ENCODE results near the gene TBC1D5.

- TF ChIP-seq, protein P1, sequence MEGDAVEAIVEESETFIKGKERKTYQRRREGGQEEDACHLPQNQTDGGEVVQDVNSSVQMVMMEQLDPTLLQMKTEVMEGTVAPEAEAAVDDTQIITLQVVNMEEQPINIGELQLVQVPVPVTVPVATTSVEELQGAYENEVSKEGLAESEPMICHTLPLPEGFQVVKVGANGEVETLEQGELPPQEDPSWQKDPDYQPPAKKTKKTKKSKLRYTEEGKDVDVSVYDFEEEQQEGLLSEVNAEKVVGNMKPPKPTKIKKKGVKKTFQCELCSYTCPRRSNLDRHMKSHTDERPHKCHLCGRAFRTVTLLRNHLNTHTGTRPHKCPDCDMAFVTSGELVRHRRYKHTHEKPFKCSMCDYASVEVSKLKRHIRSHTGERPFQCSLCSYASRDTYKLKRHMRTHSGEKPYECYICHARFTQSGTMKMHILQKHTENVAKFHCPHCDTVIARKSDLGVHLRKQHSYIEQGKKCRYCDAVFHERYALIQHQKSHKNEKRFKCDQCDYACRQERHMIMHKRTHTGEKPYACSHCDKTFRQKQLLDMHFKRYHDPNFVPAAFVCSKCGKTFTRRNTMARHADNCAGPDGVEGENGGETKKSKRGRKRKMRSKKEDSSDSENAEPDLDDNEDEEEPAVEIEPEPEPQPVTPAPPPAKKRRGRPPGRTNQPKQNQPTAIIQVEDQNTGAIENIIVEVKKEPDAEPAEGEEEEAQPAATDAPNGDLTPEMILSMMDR (IDR thresholded peaks at IDR 0.05) = no peak
- TF ChIP-seq POLR2A (IDR thresholded peaks at IDR 0.05) = no peak
Observed at GRCh38 chr3:17508180-17508752, 234.2 kb downstream of the TBC1D5 start.
